PFSK-1 (cell line): Measurements from ENCODE around the gene KIAA0825.

Experiments used
- FOXP2 ChIP-seq: optimal IDR thresholded peaks from 2 replicates; pipeline ENCODE3; 2011; ENCODE audit warnings: borderline replicate concordance, control low read depth, inconsistent platforms; ENCODE audit not compliant: insufficient read depth; ENCODE audit errors: extremely low read length, extremely low read depth
- POLR2AphosphoS5 ChIP-seq: IDR thresholded peaks from 2 replicates; pipeline ENCODE4 v1.6.1; 2012; ENCODE audit warnings: low read depth, mild to moderate bottlenecking, control low read depth, low read length, moderate library complexity
- REST ChIP-seq, 2 experiments: IDR thresholded peaks; 2 replicates each; pipeline versions ENCODE4 v1.6.1 to v1.8.0; 2011 to 2012; ENCODE audit warnings: low read depth in 2 of 2, low read length in 2 of 2, control low read depth in 1 of 2, inconsistent platforms in 1 of 2, mild to moderate bottlenecking in 1 of 2, moderate library complexity in 1 of 2; ENCODE audit not compliant: insufficient read depth in 1 of 2
- SIN3A ChIP-seq: IDR thresholded peaks from 2 replicates; pipeline ENCODE4 v1.6.1; 2012; ENCODE audit warnings: mild to moderate bottlenecking, low read length, moderate library complexity, borderline replicate concordance; ENCODE audit not compliant: insufficient read depth
- TAF1 ChIP-seq: IDR thresholded peaks from 2 replicates; pipeline ENCODE4 v1.6.1; 2012; ENCODE audit warnings: low read length, control low read depth, borderline replicate concordance; ENCODE audit not compliant: insufficient read depth

The KIAA0825 gene

GRCh38 chr5:94157704-94158539 is 460.5 kb downstream of the KIAA0825 start:
- no peak for TF ChIP-seq REST (IDR thresholded peaks at IDR 0.05; ENCODE audit: insufficient read depth in 1 of 2, low read depth in 2 of 2, low read length in 2 of 2)
- TF ChIP-seq TAF1: no peak
- no peak for TF ChIP-seq SIN3A
- no peak for TF ChIP-seq FOXP2
- TF ChIP-seq POLR2AphosphoS5: no peak

GRCh38 chr5:94154672-94155071 is 463.7 kb downstream of the KIAA0825 start:
- TF ChIP-seq POLR2AphosphoS5 (no peak), REST (IDR thresholded peaks at IDR 0.05; ENCODE audit: insufficient read depth in 1 of 2, low read depth in 2 of 2, low read length in 2 of 2) (no peak), FOXP2 (no peak), TAF1 (no peak), SIN3A (no peak)

- no peak for TF ChIP-seq POLR2AphosphoS5
- no peak for TF ChIP-seq TAF1
- no peak for TF ChIP-seq SIN3A
Observed at GRCh38 chr5:94153736-94154450, 464.5 kb downstream of the KIAA0825 start.

GRCh38 chr5:94140300-94140699 is 478.1 kb downstream of the KIAA0825 start:
- TF ChIP-seq SIN3A (no peak), TAF1 (no peak), POLR2AphosphoS5 (no peak), FOXP2 (no peak), REST (IDR thresholded peaks at IDR 0.05; ENCODE audit: insufficient read depth in 1 of 2, low read depth in 2 of 2, low read length in 2 of 2) (no peak)

GRCh38 chr5:94130077-94130476 is 488.3 kb downstream of the KIAA0825 start:
- TF ChIP-seq FOXP2 (no peak), SIN3A (no peak), POLR2AphosphoS5 (no peak), TAF1 (no peak), REST (IDR thresholded peaks at IDR 0.05; ENCODE audit: insufficient read depth in 1 of 2, low read depth in 2 of 2, low read length in 2 of 2) (no peak)
